B cell (primary cell): ENCODE data around the gene HELLS. TPM values are rescaled to one million over a fixed set of nuclear protein-coding genes. Genes with fewer than 3 reads are reported as not detected.

Experiments
- ATAC-seq: fragments of 200-7000 bp; cut with Tn5 transposase; one replicate; pipeline ENCODE4 v1.10.0; 2021; ENCODE audit warnings: low read depth, mild to moderate bottlenecking, moderate number of reproducible peaks, moderate library complexity
- CTCF ChIA-PET: fragments of 350-600 bp; sonication (Branson Sonifier 250); formaldehyde crosslinking; loops from one replicate; lab custom pipeline; 2021; ENCODE audit warnings: antibody characterized with exemption, inconsistent platforms; lab: Charles Lee
- POLR2A ChIA-PET: fragments of 350-600 bp; sonication (Branson Sonifier 250); formaldehyde crosslinking; loops from one replicate; lab custom pipeline; 2021; ENCODE audit warnings: antibody characterized with exemption; lab: Charles Lee
- DNase-seq: peaks from one replicate; pipeline ENCODE4 v3.0.0; 2013
- H2AFZ ChIP-seq: 2 replicates; pipeline ENCODE4 v1.6.1; 2012; ENCODE audit warnings: mild to moderate bottlenecking, low read depth, low read length; ENCODE audit not compliant: insufficient read depth, poor library complexity, severe bottlenecking
- H3K27ac ChIP-seq, 2 donors: 1 replicate in 1 of 2; 2 replicates in 1 of 2; pipeline ENCODE4 v1.5.1; 2012 to 2013; ENCODE audit warnings: low read length in 2 of 2, mild to moderate bottlenecking in 2 of 2, moderate library complexity in 1 of 2
- H3K27me3 ChIP-seq, 4 experiments: fragments of 200-600 bp in 1 of 4; sonication (generic) in 1 of 4; replicated peaks in 1 of 4; 1 replicate in 2 of 4; 2 replicates in 2 of 4; pipeline versions ENCODE4 v1.6.1 to v1.7.0; 2013 to 2016; ENCODE audit warnings: low read length in 3 of 4, mild to moderate bottlenecking in 2 of 4, mixed read lengths in 1 of 4, moderate library complexity in 1 of 4; ENCODE audit not compliant: insufficient read depth in 4 of 4, control insufficient read depth in 3 of 4; ENCODE audit errors: control extremely low read depth in 1 of 4
- H3K36me3 ChIP-seq, 2 experiments: replicated peaks in 1 of 2; 1 replicate in 1 of 2; 2 replicates in 1 of 2; pipeline versions ENCODE4 v1.6.1 to v1.7.1; 2013; ENCODE audit warnings: low read length in 1 of 2; ENCODE audit not compliant: insufficient read depth in 2 of 2, control insufficient read depth in 1 of 2; ENCODE audit errors: control extremely low read depth in 1 of 2, extremely low read depth in 1 of 2
- H3K4me1 ChIP-seq, 2 donors: fragments of 200-600 bp in 1 of 2; sonication (generic) in 1 of 2; 1 replicate in 1 of 2; 2 replicates in 1 of 2; pipeline versions ENCODE4 v1.5.1 to v1.6.1; 2013 to 2017; ENCODE audit warnings: low read length in 2 of 2; ENCODE audit not compliant: control insufficient read depth in 2 of 2, insufficient read depth in 2 of 2
- H3K4me2 ChIP-seq: replicated peaks from 2 replicates; pipeline ENCODE3; 2012; ENCODE audit warnings: mild to moderate bottlenecking, low read depth, low read length; ENCODE audit not compliant: poor library complexity, severe bottlenecking
- H3K4me3 ChIP-seq, 5 experiments: fragments of 200-600 bp in 1 of 5; sonication (generic) in 1 of 5; 1 replicate in 3 of 5; 2 replicates in 2 of 5; pipeline versions ENCODE4 v1.5.1 to v1.7.0; 2011 to 2016; ENCODE audit warnings: low read length in 4 of 5, mild to moderate bottlenecking in 4 of 5, low read depth in 2 of 5, control low read depth in 1 of 5, moderate library complexity in 1 of 5; ENCODE audit not compliant: insufficient read depth in 1 of 5; ENCODE audit errors: control extremely low read depth in 1 of 5, extremely low read depth in 1 of 5
- H3K79me2 ChIP-seq: fragments of 200-600 bp; sonication (generic); one replicate; pipeline ENCODE4 v1.6.0; 2016; ENCODE audit warnings: low read length; ENCODE audit not compliant: control insufficient read depth, insufficient read depth
- H3K9ac ChIP-seq: fragments of 200-600 bp; sonication (generic); 2 replicates; pipeline ENCODE4 v1.6.1; 2017; ENCODE audit warnings: mild to moderate bottlenecking, low read length, moderate library complexity
- H3K9me3 ChIP-seq, 3 donors: one replicate each; pipeline versions ENCODE4 v1.6.1 to v1.7.1; 2013; ENCODE audit warnings: low read length in 2 of 3; ENCODE audit not compliant: control insufficient read depth in 2 of 3, insufficient read depth in 1 of 3; ENCODE audit errors: control extremely low read depth in 1 of 3
- H4K20me1 ChIP-seq: 2 replicates; pipeline ENCODE4 v1.6.0; 2012; ENCODE audit warnings: mild to moderate bottlenecking, low read length; ENCODE audit not compliant: insufficient read depth, control insufficient read depth, poor library complexity, severe bottlenecking
- H3K27ac Mint-ChIP-seq: one replicate; pipeline ENCODE4 v1.8.0; 2021; ENCODE audit warnings: mixed read lengths
- H3K27me3 Mint-ChIP-seq: one replicate; pipeline ENCODE4 v1.8.0; 2021; ENCODE audit warnings: mixed read lengths
- H3K4me1 Mint-ChIP-seq: one replicate; pipeline ENCODE4 v1.8.0; 2021; ENCODE audit warnings: mixed read lengths
- H3K4me3 Mint-ChIP-seq: one replicate; pipeline ENCODE4 v1.8.0; 2021; ENCODE audit warnings: mixed read lengths
- H3K9me3 Mint-ChIP-seq: one replicate; pipeline ENCODE4 v1.8.0; 2022; ENCODE audit warnings: mixed read lengths; ENCODE audit not compliant: insufficient read depth
- EZH2 ChIP-seq: IDR thresholded peaks from 2 replicates; pipeline ENCODE4 v1.6.1; 2012; ENCODE audit warnings: borderline replicate concordance, low read depth, mild to moderate bottlenecking, moderate library complexity, low read length; ENCODE audit not compliant: insufficient read depth, poor library complexity, severe bottlenecking
- WGBS: methylation state at CpG from one replicate; pipeline ENCODE4 v1.1.5; 2013; ENCODE audit warnings: missing lambda C conversion rate; ENCODE audit not compliant: insufficient coverage; 5-methylcytosine and 5-hydroxymethylcytosine counted together
- intact Hi-C: fragments of 100-400 bp; cut with micrococcal nuclease; formaldehyde crosslinking; loops from one replicate; pipeline ENCODE4 v1.10.0; 2022
- polyA plus RNA-seq: library from polyadenylated mRNA; depleted of rRNA; stranded (reverse); fragments of >200 nt; gene quantifications from 2 replicates; pipeline ENCODE4 v1.2.3, GENCODE V29; 2012
- total RNA-seq, 2 donors: library from RNA; stranded (reverse); fragments of 120-200 nt in 1 of 2; gene quantifications; 1 replicate in 1 of 2; 2 replicates in 1 of 2; pipeline versions ENCODE4 v1.2.3 to v1.2.4, GENCODE V29; 2013 to 2022
- TF ChIP-seq, protein P1 (sequence below): fragments of 200-600 bp; IDR thresholded peaks from one replicate; pipeline ENCODE4 v1.8.0; 2022; ENCODE audit warnings: antibody characterized with exemption, mild to moderate bottlenecking

Gene HELLS
- total and polyA plus RNA-seq, 2 donors (not counting 1 experiment from before 2014, with no cell fraction given), result 6.2 to 27.4 TPM

DNA sequence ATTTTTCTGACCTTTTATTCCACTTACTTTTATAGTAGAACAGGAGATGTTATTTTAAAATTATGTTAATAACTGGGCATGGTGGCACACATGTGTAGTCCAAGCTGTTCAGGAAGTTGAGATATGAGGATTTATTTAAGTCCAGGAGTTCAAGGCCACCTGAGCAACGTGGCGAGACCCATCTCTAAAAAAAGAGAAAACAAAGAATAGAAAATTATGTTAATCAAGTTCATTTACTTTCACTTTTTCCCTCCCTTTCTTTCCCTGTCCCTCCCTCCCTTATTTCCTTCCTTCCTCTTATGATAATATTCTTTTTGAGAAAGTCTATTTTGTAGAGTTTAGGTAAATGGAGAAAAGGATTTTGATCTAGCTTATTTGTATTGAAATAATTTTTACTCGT, 48.9 kb upstream of the HELLS start:
- no peaks in the 10 kb centered on the region for H4K20me1 ChIP-seq
- H2AFZ ChIP-seq, result no peak overlapping the region
- ChIA-PET CTCF (interaction anchor here (0.6 kb wide), 1 partner anchor 134 kb away, joined by 3 read pairs; the partner anchor contains the start of gene NOC3L), POLR2A (no interaction called here)
- Mint-ChIP-seq H3K4me1 (peaks cover 12% of the 10 kb centered on the region), H3K27me3 (no peaks in the 10 kb centered on the region), H3K9me3 (no peaks in the 10 kb centered on the region), H3K27ac (no peak overlapping the region), H3K4me3 (no peak overlapping the region)
- intact Hi-C loops, result no loop called here
- no peaks in the 10 kb centered on the region for H3K4me1 ChIP-seq
- no peak for DNase-seq
- H3K4me2 ChIP-seq, result no peak overlapping the region
- H3K9me3 ChIP-seq, result no peaks in the 10 kb centered on the region
- no peak overlapping the region for H3K9ac ChIP-seq
- H3K27me3 ChIP-seq, result no peaks in the 10 kb centered on the region
- peaks cover 0 to 4% of the 10 kb centered on the region in 2 experiments for H3K36me3 ChIP-seq
- ATAC-seq, result no peak
- H3K4me3 ChIP-seq, result no peak overlapping the region
- TF ChIP-seq, protein P1, sequence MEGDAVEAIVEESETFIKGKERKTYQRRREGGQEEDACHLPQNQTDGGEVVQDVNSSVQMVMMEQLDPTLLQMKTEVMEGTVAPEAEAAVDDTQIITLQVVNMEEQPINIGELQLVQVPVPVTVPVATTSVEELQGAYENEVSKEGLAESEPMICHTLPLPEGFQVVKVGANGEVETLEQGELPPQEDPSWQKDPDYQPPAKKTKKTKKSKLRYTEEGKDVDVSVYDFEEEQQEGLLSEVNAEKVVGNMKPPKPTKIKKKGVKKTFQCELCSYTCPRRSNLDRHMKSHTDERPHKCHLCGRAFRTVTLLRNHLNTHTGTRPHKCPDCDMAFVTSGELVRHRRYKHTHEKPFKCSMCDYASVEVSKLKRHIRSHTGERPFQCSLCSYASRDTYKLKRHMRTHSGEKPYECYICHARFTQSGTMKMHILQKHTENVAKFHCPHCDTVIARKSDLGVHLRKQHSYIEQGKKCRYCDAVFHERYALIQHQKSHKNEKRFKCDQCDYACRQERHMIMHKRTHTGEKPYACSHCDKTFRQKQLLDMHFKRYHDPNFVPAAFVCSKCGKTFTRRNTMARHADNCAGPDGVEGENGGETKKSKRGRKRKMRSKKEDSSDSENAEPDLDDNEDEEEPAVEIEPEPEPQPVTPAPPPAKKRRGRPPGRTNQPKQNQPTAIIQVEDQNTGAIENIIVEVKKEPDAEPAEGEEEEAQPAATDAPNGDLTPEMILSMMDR, result no peak
- TF ChIP-seq EZH2, result no peak
- no peaks in the 10 kb centered on the region for H3K79me2 ChIP-seq
- 100% methylated on average over 1 of the region's 3 CpGs for WGBS
- H3K27ac ChIP-seq, result no peak overlapping the region

DNA sequence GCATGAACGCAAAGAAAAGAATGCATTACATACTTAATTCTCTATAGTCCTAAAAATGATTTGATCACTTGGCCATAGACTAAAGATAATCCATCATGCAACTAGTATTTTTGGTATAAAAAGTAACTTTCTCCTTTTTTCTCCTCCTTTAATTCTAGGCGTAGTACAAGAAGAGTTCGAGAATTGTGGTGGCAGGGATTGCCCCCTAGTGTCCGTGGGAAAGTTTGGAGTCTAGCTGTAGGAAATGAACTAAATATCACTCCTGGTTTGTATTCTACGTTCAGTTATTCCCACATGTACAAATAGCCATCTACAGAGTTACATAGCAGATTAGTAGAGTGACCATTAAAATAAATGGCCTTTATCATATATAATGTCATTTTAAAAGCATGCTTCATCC, 45.5 kb upstream of the HELLS start:
- Histone ChIP-seq H3K27ac (no peak overlapping the region), H2AFZ (no peak overlapping the region), H3K36me3 (peaks cover 0 to 4% of the 10 kb centered on the region in 2 experiments), H3K4me1 (no peaks in the 10 kb centered on the region), H3K4me3 (no peak overlapping the region), H3K9me3 (no peaks in the 10 kb centered on the region), H3K27me3 (no peaks in the 10 kb centered on the region), H4K20me1 (no peaks in the 10 kb centered on the region), H3K9ac (no peak overlapping the region), H3K79me2 (no peaks in the 10 kb centered on the region), H3K4me2 (no peak overlapping the region)
- Mint-ChIP-seq H3K27ac (no peak overlapping the region), H3K4me1 (peaks cover 12% of the 10 kb centered on the region), H3K4me3 (no peak overlapping the region), H3K9me3 (no peaks in the 10 kb centered on the region), H3K27me3 (no peaks in the 10 kb centered on the region)
- CTCF ChIA-PET, result no interaction called here
- intact Hi-C loops, result no loop called here
- no peak for ATAC-seq
- TF ChIP-seq EZH2, result no peak
- TF ChIP-seq, protein P1, result no peak
- POLR2A ChIA-PET, result no interaction called here
- WGBS, result no CpG with 5 or more reads among the region's 5 CpGs
- no peak for DNase-seq
